Smooth muscle cell (in vitro differentiated cells): ENCODE data around the gene KIF26B. TPM values are rescaled to one million over a fixed set of nuclear protein-coding genes. Genes with fewer than 3 reads are reported as not detected.

Experiments
- DNase-seq: peaks from one replicate; lab custom pipeline; 2025; ENCODE audit not compliant: unreplicated experiment; lab: John Stamatoyannopoulos, UW
- H2AFZ ChIP-seq: fragments of 200-600 bp; sonication (generic); 2 replicates; pipeline ENCODE4 v1.6.0; 2016; ENCODE audit warnings: antibody characterized with exemption, low read depth, mild to moderate bottlenecking
- H3F3A ChIP-seq: fragments of 200-600 bp; sonication (generic); 2 replicates; pipeline ENCODE4 v1.6.0; 2017; ENCODE audit warnings: antibody characterized with exemption, low read depth
- H3K27ac ChIP-seq: fragments of 200-600 bp; sonication (generic); 2 replicates; pipeline ENCODE4 v1.5.1; 2016; ENCODE audit warnings: low read depth, mild to moderate bottlenecking
- H3K27me3 ChIP-seq: fragments of 200-600 bp; sonication (generic); 2 replicates; pipeline ENCODE4 v1.6.1; 2016; ENCODE audit warnings: low read depth, mild to moderate bottlenecking
- H3K36me3 ChIP-seq: fragments of 200-600 bp; sonication (generic); 2 replicates; pipeline ENCODE4 v1.5.1; 2016; ENCODE audit warnings: low read depth
- H3K4me1 ChIP-seq: fragments of 200-600 bp; sonication (generic); 2 replicates; pipeline ENCODE4 v1.5.1; 2016; ENCODE audit warnings: low read depth
- H3K4me2 ChIP-seq: fragments of 200-600 bp; sonication (generic); 2 replicates; pipeline ENCODE4 v1.6.0; 2016; ENCODE audit warnings: mild to moderate bottlenecking
- H3K4me3 ChIP-seq: fragments of 200-600 bp; sonication (generic); 2 replicates; pipeline ENCODE4 v1.5.1; 2016; ENCODE audit warnings: mild to moderate bottlenecking
- H3K79me2 ChIP-seq: fragments of 200-600 bp; sonication (generic); 2 replicates; pipeline ENCODE4 v1.6.0; 2016; ENCODE audit warnings: low read depth, mild to moderate bottlenecking
- H3K9ac ChIP-seq: fragments of 200-600 bp; sonication (generic); 2 replicates; pipeline ENCODE4 v1.6.0; 2016; ENCODE audit warnings: low read depth
- H3K9me3 ChIP-seq: fragments of 200-600 bp; sonication (generic); replicated peaks from 2 replicates; pipeline ENCODE4 v1.5.1; 2016; ENCODE audit warnings: low read depth
- H4K20me1 ChIP-seq: fragments of 200-600 bp; sonication (generic); 2 replicates; pipeline ENCODE4 v1.6.0; 2016; ENCODE audit warnings: low read depth
- WGBS: methylation state at CpG from one replicate; pipeline ENCODE4 v1.1.7; 2016; ENCODE audit warnings: low lambda C conversion rate; 5-methylcytosine and 5-hydroxymethylcytosine counted together
- polyA plus RNA-seq: library from polyadenylated mRNA; unstranded; fragments of >200 nt; fragmentation: Nextera tagmentation; extraction: Ambion mirVana; gene quantifications from 2 replicates; pipeline ENCODE4 v1.2.1, GENCODE V29; 2016
- total RNA-seq: library from RNA; depleted of rRNA; stranded (reverse); fragments of >200 nt; gene quantifications from 2 replicates; pipeline ENCODE4 v1.2.3, GENCODE V29; 2014
- TF ChIP-seq, protein P1 (sequence below): fragments of 200-600 bp; sonication (generic); IDR thresholded peaks from 2 replicates; pipeline ENCODE4 v1.5.1; 2017; ENCODE audit warnings: borderline replicate concordance, mild to moderate bottlenecking, antibody characterized with exemption; ENCODE audit not compliant: insufficient read depth, poor library complexity, severe bottlenecking

The KIF26B gene
- total and polyA plus RNA-seq, 2 experiments from 2014 or later, result 24.9 to 43.3 TPM

DNA sequence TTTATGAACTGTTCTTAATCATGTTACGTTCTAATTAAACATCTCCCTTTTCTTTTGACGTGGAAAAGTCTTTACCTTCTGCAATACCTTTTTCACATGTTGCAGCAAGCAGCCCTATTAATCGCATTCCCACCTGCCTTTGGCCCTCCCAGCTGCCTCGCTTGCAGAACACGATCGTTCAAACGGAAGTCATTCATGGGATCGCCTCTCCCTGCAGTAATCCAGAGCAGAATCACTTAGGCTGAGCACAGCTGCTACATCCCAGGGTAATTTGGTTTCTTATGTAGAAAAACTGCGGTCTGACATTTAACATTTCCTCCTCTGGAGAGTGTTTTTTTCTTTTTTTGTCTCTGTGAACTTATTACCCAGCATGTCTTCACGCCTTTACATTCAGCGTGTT is 206.3 kb downstream of the KIF26B start:
- no peak overlapping the region for H2AFZ ChIP-seq
- H3K9me3 ChIP-seq, result no peaks in the 10 kb centered on the region
- H3K9ac ChIP-seq, result no peak overlapping the region
- H3K27me3 ChIP-seq, result no peaks in the 10 kb centered on the region
- DNase-seq, result no peak
- H3K36me3 ChIP-seq, result no peaks in the 10 kb centered on the region
- H3K4me3 ChIP-seq, result no peak overlapping the region
- 92% methylated on average over 11 of the region's 11 CpGs for WGBS
- no peaks in the 10 kb centered on the region for H3K4me1 ChIP-seq
- no peak overlapping the region for H3K27ac ChIP-seq
- no peaks in the 10 kb centered on the region for H3F3A ChIP-seq
- TF ChIP-seq, protein P1, sequence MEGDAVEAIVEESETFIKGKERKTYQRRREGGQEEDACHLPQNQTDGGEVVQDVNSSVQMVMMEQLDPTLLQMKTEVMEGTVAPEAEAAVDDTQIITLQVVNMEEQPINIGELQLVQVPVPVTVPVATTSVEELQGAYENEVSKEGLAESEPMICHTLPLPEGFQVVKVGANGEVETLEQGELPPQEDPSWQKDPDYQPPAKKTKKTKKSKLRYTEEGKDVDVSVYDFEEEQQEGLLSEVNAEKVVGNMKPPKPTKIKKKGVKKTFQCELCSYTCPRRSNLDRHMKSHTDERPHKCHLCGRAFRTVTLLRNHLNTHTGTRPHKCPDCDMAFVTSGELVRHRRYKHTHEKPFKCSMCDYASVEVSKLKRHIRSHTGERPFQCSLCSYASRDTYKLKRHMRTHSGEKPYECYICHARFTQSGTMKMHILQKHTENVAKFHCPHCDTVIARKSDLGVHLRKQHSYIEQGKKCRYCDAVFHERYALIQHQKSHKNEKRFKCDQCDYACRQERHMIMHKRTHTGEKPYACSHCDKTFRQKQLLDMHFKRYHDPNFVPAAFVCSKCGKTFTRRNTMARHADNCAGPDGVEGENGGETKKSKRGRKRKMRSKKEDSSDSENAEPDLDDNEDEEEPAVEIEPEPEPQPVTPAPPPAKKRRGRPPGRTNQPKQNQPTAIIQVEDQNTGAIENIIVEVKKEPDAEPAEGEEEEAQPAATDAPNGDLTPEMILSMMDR, result no peak
- H3K79me2 ChIP-seq, result peaks cover 81% of the 10 kb centered on the region
- H4K20me1 ChIP-seq, result peaks cover 98% of the 10 kb centered on the region
- no peak overlapping the region for H3K4me2 ChIP-seq

DNA sequence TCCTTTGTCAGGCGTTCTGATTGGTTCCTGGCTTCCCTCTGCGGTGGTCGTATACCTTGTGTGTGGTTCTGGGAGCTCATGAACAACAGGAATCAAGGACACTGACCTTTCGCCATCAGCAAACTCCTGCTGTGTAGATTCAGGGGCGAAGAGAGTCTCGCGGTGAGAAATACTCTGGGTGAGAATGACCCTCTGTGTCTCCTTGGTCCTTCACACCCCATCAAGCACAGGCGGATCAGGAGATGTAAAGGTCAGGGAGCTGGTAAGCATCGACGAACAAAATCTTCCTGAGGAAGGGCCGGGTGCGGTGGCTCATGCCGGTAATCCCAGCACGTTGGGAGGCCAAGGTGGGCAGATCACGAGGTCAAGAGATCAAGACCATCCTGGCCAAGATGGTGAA is 207.2 kb downstream of the KIF26B start:
- Histone ChIP-seq H2AFZ (no peak overlapping the region), H3F3A (no peaks in the 10 kb centered on the region), H3K27ac (no peak overlapping the region), H3K4me1 (no peaks in the 10 kb centered on the region), H3K9ac (no peak overlapping the region), H4K20me1 (peaks cover 95% of the 10 kb centered on the region), H3K4me2 (no peak overlapping the region), H3K36me3 (no peaks in the 10 kb centered on the region), H3K4me3 (no peak overlapping the region), H3K79me2 (peaks cover 73% of the 10 kb centered on the region), H3K27me3 (no peaks in the 10 kb centered on the region), H3K9me3 (no peaks in the 10 kb centered on the region)
- no peak for DNase-seq
- TF ChIP-seq, protein P1, result no peak
- 97% methylated on average over 13 of the region's 15 CpGs for WGBS

DNA sequence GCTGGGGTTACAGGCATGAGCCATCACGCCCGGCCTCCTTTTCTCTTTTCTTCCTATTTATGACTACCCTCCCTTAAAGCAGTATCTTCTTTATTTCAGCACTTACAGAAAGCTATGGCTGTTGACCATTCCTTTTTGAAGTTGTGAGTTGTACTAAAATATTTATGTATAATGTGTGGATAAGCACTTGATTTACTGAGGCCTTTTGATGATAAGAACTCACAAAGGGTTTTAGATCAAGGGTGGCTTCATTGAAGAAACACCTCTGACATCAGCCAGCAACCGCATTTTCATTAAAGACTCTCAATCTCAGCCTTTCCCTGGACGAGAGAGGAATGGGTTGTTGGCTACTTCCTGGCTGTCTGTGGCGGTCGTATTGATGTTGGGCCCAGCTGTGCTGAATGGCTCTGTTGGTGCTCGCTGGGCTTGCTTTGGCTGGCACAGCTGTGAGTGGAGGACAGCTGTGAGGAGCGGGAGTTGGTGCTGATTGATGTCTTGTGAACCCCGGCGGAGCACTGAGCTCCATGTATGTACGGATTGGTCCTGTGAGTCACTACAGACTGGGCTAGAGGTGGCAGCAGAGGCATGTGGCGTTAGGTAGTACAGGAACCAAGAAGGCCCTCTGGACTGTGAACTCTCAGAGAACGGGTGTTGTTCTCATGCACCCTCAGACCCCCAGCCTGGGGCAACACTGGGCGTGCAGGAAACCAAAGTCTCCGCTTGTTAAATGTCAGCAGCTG is 208.8 kb downstream of the KIF26B start:
- WGBS, result 66% methylated on average over 15 of the region's 15 CpGs
- no peak overlapping the region for H2AFZ ChIP-seq
- H3K36me3 ChIP-seq, result no peaks in the 10 kb centered on the region
- H3K4me2 ChIP-seq, result peak overlapping the region; percentile 51
- DNase-seq, result no peak
- TF ChIP-seq, protein P1, result no peak
- H3K9me3 ChIP-seq, result no peaks in the 10 kb centered on the region
- peak overlapping the region; percentile 34 for H3K27ac ChIP-seq
- no peaks in the 10 kb centered on the region for H3K27me3 ChIP-seq
- no peak overlapping the region for H3K9ac ChIP-seq
- no peaks in the 10 kb centered on the region for H3K4me1 ChIP-seq
- H3K79me2 ChIP-seq, result peaks cover 59% of the 10 kb centered on the region
- H3F3A ChIP-seq, result no peaks in the 10 kb centered on the region
- H4K20me1 ChIP-seq, result peaks cover 89% of the 10 kb centered on the region
- no peak overlapping the region for H3K4me3 ChIP-seq
